Large intestine (tissue), 3 donors: Measurements from ENCODE around the gene CNTFR. TPM values are rescaled to one million over a fixed set of nuclear protein-coding genes. Genes with fewer than 3 reads are reported as not detected.

Source experiments
- DNase-seq, 2 donors: peaks; one replicate each; pipeline versions ENCODE4 v3.0.0 to v3.0.0-alpha.2; 2013
- H3K27ac ChIP-seq: one replicate; pipeline ENCODE4 v1.5.1; 2013; ENCODE audit warnings: low read length
- H3K27me3 ChIP-seq: 2 replicates; pipeline ENCODE4 v1.6.1; 2013; ENCODE audit warnings: low read length; ENCODE audit not compliant: control insufficient read depth, insufficient read depth
- H3K36me3 ChIP-seq: 2 replicates; pipeline ENCODE4 v1.6.1; 2013; ENCODE audit warnings: low read length; ENCODE audit not compliant: control insufficient read depth, insufficient read depth
- H3K4me1 ChIP-seq: one replicate; pipeline ENCODE4 v1.6.1; 2013; ENCODE audit warnings: low read length; ENCODE audit not compliant: control insufficient read depth, insufficient read depth
- H3K4me3 ChIP-seq: one replicate; pipeline ENCODE4 v1.5.1; 2013; ENCODE audit warnings: low read length
- H3K9me3 ChIP-seq: one replicate; pipeline ENCODE4 v1.6.1; 2013; ENCODE audit warnings: mild to moderate bottlenecking, low read depth, low read length, moderate library complexity; ENCODE audit not compliant: control insufficient read depth
- WGBS: methylation state at CpG from one replicate; pipeline ENCODE4 v1.1.5; 2013; ENCODE audit warnings: low lambda C conversion rate; ENCODE audit not compliant: insufficient coverage; 5-methylcytosine and 5-hydroxymethylcytosine counted together
- polyA plus RNA-seq: library from polyadenylated mRNA; unstranded; fragments of 120-200 nt; gene quantifications from one replicate; pipeline ENCODE4 v1.2.1, GENCODE V29; 2013

Gene CNTFR
- polyA plus RNA-seq, 1 donor = 15.9 TPM

- Histone ChIP-seq H3K4me3 (no peak overlapping the region), H3K4me1 (no peaks in the 10 kb centered on the region), H3K36me3 (no peaks in the 10 kb centered on the region), H3K27ac (no peak overlapping the region), H3K27me3 (peaks cover 27% of the 10 kb centered on the region), H3K9me3 (no peaks in the 10 kb centered on the region)
- no CpG with 5 or more reads among the region's 10 CpGs for WGBS
- no peak for DNase-seq
Observed at GRCh38 chr9:34502471-34502870, 87.1 kb downstream of the CNTFR start.

GRCh38 chr9:34501889-34502425 is 87.6 kb downstream of the CNTFR start:
- Histone ChIP-seq H3K4me3 (no peak overlapping the region), H3K4me1 (no peaks in the 10 kb centered on the region), H3K27ac (no peak overlapping the region), H3K9me3 (no peaks in the 10 kb centered on the region), H3K36me3 (no peaks in the 10 kb centered on the region), H3K27me3 (peaks cover 30% of the 10 kb centered on the region)
- WGBS = no CpG with 5 or more reads among the region's 5 CpGs
- DNase-seq = peak in 1 of 2 donors; percentile 36

Other genes starting within 250 kb of the CNTFR start
- gene MYORG, start 212.8 kb downstream of the CNTFR start, polyA plus RNA-seq = 60.9 TPM
- 8.6 TPM for gene FAM219A, start 131.2 kb downstream of the CNTFR start, polyA plus RNA-seq
- gene DNAI1, start 130.9 kb downstream of the CNTFR start, polyA plus RNA-seq = 0.24 TPM
- gene ENHO, start 66.7 kb downstream of the CNTFR start, polyA plus RNA-seq = 10.6 TPM
- gene RPP25L, start 22.4 kb upstream of the CNTFR start, polyA plus RNA-seq = 34.8 TPM
- gene DCTN3, start 30.8 kb upstream of the CNTFR start, polyA plus RNA-seq = 67.2 TPM
- gene ARID3C, start 39.3 kb upstream of the CNTFR start, polyA plus RNA-seq = 0.12 TPM
- gene SIGMAR1, start 48.1 kb upstream of the CNTFR start, polyA plus RNA-seq = 79.9 TPM
- gene GALT, start 57.0 kb upstream of the CNTFR start, polyA plus RNA-seq = 83.9 TPM
- gene IL11RA, start 62.5 kb upstream of the CNTFR start, polyA plus RNA-seq = 60.9 TPM
- 0.18 TPM for gene CCL27, start 72.9 kb upstream of the CNTFR start, polyA plus RNA-seq
- gene CCL19, start 101.6 kb upstream of the CNTFR start, polyA plus RNA-seq = 3.9 TPM
- gene CCL21, start 120.4 kb upstream of the CNTFR start, polyA plus RNA-seq = 60.4 TPM